GM12873 (cell line): ENCODE data around the gene DYNC2LI1.

Experiments
- TF ChIP-seq, protein P1 (sequence below): IDR thresholded peaks from 2 replicates; pipeline ENCODE4 v1.5.1; 2012; ENCODE audit warnings: low read depth, mild to moderate bottlenecking, moderate library complexity, low read length, control low read depth; ENCODE audit not compliant: insufficient read depth; ENCODE audit errors: missing control alignments

The DYNC2LI1 gene

DNA sequence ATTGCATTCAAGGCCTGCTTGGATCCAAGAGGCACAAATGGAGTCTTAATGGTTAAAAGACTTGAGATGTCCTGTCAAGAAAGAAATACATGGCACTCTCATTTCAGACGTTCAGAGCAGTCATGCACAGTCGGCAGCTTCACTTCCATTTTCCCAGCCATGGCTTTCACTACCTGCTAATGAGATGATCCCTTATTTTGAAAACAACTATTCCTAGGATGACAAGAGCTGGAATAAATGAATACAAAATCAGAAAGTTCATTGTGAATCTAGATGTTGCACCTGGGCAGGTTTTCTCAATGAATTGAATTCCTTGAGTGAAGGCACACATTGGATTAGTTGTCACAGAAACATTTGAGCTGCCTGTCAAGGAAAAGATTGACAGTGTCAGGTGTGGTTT, 39.1 kb downstream of the DYNC2LI1 start:
- TF ChIP-seq, protein P1, sequence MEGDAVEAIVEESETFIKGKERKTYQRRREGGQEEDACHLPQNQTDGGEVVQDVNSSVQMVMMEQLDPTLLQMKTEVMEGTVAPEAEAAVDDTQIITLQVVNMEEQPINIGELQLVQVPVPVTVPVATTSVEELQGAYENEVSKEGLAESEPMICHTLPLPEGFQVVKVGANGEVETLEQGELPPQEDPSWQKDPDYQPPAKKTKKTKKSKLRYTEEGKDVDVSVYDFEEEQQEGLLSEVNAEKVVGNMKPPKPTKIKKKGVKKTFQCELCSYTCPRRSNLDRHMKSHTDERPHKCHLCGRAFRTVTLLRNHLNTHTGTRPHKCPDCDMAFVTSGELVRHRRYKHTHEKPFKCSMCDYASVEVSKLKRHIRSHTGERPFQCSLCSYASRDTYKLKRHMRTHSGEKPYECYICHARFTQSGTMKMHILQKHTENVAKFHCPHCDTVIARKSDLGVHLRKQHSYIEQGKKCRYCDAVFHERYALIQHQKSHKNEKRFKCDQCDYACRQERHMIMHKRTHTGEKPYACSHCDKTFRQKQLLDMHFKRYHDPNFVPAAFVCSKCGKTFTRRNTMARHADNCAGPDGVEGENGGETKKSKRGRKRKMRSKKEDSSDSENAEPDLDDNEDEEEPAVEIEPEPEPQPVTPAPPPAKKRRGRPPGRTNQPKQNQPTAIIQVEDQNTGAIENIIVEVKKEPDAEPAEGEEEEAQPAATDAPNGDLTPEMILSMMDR: no peak

- TF ChIP-seq, protein P1: no peak
Observed at GRCh38 chr2:43814711-43815110, 40.9 kb downstream of the DYNC2LI1 start.

- TF ChIP-seq, protein P1: no peak
Observed at GRCh38 chr2:43818761-43819160, 44.9 kb downstream of the DYNC2LI1 start.

DNA sequence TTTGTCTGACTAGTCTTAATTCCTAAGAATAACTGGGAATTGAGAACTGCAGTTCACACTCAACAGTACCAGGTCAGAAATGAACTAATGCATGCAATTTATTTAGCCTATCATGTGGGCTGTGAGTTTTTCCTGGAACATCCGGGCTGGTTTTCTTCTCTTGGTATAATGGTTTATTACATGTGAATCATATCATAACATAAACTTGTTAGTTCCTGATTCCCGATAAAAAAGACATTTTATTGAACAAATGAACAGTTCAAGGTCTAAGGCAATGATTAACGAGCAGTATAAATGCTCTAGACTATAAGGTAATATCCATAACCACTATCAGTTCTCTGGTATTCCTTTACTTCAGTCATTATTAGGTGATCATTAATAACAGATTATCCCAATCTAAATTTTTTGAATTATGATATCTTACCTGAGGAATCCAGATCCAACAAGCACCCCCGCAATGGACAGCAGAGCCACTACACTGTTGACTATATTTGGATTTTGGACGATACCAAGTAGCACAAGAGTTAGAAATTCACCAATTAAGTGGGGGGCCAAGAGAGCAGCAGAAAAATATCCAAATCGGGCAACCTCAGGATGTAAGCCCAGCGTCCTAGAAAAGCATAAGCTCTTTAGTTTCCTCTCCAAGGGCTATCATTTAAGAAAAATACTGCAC, 45.8 kb downstream of the DYNC2LI1 start:
- TF ChIP-seq, protein P1: no peak

- TF ChIP-seq, protein P1: no peak
Observed at GRCh38 chr2:43822839-43823238, 49.0 kb downstream of the DYNC2LI1 start.

DNA sequence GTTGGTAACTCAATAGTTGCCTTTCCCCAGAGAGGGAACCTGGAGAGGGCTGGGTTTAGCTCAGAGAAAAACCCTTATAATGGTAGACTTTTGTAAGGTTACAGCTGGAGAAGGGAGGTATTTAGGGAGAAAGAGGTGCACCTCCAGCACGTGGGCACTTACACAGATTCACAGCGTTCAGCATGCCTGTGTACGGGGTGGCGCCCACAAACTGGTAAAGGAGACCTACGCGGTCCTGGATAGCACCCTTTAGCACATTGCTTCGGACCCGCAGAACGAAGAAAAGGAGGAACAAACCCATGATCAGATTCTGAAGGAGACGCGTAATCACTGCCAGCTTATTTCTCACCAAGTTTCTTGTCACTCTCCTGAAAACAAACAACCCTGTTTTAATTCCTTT, 49.9 kb downstream of the DYNC2LI1 start:
- TF ChIP-seq, protein P1: no peak

DNA sequence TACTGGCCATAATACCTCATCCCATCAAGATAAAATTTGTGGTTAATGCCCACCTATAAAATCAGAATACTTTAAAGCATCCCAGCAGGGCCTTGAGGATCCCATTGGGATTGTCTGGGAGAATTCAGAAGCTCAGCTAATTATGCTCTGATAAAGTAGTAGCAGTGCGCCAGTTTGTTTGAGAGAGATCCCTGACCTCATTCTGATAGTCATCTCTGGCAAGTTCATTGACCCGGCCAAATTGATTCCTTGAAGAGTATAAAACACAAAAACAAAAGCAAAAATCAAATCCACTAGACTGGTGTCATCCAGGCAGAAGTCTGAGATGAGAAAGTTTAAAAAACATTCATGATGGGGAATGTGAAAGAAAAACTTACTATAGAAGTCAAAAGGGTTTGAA, 50.7 kb downstream of the DYNC2LI1 start:
- TF ChIP-seq, protein P1: no peak

GRCh38 chr2:43824951-43825493, 51.2 kb downstream of the DYNC2LI1 start:
- TF ChIP-seq, protein P1: no peak
